Measurements from ENCODE around the gene CCSER2.

Gene CCSER2

DNA sequence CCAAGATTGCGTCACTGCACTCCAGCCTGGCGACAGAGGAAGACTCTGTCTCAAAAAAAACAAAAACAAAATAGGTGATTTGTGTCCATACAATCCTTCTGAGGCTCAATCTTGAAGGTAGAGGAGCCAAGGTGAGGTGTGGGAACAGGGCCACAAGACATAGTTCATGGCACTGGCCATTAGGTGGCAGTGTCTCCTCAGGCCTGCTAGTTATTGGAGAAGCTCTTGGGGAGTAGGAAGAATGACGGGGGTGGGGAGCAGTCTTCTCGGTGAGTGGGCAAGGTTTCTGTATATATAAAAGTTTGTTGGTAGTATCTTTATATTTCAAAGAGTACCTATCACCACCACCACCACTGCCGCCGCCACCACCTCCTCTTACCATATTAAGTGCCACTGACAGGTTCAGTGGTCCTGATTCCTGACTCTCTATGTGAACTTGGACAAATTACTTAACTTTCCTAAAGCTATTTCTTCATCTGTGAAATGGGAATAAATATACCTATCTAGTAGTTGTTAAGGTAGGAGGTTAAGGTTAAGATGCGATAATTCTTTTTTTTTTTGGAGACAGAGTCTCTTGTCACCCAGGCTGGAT, 24.0 kb downstream of the CCSER2 start:
- peak; percentile 4 for DNase-seq

DNA sequence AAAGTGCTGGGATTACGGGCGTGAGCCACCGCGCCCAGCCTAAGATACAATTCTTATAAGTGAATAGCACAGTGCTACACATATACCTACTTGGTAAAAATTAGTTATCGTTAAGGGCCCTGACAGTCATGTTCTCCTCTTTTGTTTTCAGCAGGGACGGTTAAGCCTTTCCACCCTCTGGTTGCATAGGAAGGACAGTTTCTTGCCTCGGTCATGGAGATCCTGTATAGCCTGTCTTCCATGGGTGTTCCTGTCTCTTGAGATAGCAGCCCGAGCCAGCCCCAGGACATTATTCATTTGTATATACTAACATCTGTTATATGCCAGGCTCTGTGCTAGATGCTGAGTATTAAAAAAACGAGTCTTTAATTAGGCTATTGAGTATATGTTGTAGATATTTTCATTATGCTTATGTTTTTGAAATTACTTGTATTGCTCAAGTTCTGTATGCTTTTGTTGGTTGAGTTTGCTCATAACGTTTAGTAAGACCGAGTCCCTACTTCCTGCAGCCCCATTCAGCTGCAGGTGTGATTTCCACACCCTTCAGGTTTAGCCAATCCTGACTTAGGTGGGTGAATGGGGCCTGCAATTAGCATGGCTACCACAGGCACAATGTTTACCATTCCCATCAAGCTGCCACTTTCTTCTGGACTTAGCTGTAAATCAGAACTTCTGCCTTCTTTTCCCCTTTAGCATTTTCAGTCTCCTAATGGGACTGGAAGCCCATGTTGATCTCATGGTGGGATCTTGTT, 24.8 kb downstream of the CCSER2 start:
- DNase-seq = no peak

DNA sequence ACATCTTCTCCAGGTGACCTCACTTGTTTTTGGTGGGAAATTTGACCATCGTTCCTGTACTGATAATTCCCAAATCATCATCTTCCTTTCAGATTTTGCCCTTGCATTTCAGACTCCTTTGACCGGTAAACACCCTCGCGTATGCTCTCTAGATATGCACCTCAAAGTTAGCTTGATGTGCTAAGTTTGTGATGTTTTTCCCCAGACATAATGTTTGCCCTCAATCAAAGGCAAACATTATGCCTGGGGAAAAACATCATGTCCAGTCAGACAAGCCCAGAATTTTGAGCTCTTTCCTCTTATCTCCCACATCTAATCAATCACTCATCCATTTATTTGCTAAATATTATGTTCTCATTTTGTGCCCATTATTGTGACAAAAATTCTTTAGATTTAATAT, 26.2 kb downstream of the CCSER2 start:
- no peak for DNase-seq

GRCh38 chr10:84355106-84355505, 26.7 kb downstream of the CCSER2 start:
- DNase-seq = no peak

- no peak for DNase-seq
These were observed 28.5 kb downstream of the CCSER2 start for GRCh38 chr10:84356928-84357327.

DNA sequence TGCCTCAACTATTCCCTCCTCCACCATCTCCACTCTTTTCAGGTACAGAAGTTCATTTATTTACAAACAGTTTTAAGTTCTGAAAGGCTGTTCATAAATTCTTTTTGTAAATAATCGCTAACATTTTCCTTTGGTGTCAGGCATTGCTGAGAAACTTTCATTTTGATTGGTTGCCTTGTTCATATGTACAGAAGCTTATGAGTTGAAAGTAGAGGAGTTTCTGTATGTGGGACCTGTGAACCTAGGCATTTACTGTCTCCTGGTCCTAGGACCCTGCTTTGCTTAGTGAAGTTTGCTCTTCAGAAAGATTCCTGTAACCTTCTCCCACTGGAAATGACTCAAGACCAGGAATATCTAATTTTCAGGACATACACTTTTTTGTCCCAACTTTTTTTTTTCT, 30.4 kb downstream of the CCSER2 start:
- no peak for DNase-seq

DNA sequence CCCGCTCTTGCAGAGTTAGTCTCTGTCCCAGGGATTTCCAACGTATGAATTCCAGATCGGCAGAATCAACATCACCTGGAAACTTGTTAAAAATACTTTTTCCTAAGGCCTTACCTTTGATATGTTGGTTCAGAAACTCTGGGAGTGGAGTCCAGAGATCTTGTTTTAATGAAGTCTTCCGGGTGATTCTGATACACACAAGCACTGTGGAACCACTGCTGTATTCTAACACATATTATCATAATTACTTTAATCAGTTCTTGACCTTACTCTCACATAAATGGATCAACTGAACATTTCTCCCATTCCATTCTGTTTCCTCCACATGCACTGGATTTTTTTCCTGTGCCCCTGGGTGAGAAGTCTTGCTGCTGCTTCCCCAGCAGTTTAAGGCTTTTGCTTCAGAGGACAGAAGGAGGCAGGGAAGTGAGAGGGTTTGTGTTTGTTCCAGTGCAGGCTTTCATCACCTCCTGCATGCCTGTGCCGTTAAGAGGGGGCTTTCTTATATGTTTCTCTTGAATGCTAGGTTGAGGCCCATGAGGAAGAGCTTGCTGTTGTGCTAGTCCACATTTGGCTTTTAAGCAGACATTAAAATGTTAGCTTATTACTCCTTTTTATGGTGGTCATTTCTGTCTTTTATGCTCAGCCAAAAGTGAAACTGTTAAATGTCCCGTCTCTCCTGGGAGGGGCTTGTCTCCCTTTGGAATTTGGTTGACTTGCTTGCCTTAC, 32.4 kb downstream of the CCSER2 start:
- DNase-seq = no peak

- no peak for DNase-seq
These were observed 37.0 kb downstream of the CCSER2 start for GRCh38 chr10:84365335-84365881.

GRCh38 chr10:84366041-84366440, 37.7 kb downstream of the CCSER2 start:
- DNase-seq = no peak

DNA sequence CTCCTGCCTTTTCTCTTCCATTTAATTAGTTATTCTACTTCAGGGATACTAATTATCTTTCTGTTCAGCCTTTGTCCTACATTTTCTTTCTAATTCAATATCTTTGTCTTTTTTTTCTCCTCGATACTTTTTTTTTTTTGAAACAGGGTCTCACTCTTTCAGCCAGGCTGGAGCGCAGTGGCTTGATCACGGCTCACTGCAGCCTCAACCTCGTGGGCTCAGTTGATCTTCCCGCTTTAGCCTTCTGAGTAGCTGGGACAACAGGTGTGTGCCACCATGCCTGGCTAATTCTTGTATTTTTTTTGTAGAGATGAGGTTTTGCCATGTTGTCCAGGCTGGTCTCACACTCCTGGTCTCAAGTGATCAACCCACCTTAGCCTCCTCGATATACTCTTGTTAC, 38.9 kb downstream of the CCSER2 start:
- DNase-seq = no peak

GRCh38 chr10:84368828-84369227, 40.4 kb downstream of the CCSER2 start:
- no peak for DNase-seq

GRCh38 chr10:84370283-84370682, 41.9 kb downstream of the CCSER2 start:
- DNase-seq = no peak

GRCh38 chr10:84371944-84372343, 43.6 kb downstream of the CCSER2 start:
- no peak for DNase-seq

GRCh38 chr10:84373000-84373399, 44.6 kb downstream of the CCSER2 start:
- DNase-seq = no peak

- DNase-seq = no peak
These were observed 46.1 kb downstream of the CCSER2 start for GRCh38 chr10:84374455-84374854.

- DNase-seq = peak; percentile 35
These were observed 46.6 kb downstream of the CCSER2 start for GRCh38 chr10:84375011-84375410.

DNA sequence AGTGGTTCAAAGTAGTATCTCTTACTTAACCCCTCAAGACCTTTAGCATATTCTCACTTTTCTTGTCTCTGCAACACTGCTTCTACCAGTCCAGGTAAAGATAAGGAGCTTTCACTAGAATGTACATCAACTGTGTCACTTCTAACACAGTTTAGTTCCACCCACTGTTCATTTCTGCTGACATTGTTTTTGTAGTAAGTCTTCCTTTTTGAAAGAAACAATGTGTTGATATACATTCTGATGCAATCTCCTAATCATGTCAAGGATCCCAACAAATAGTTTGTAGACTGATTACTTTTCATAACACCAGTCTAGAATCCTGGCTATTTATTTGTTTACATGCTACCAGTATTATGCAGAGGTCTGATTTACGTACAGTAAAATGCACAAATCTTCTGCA, 47.5 kb downstream of the CCSER2 start:
- DNase-seq = no peak

DNA sequence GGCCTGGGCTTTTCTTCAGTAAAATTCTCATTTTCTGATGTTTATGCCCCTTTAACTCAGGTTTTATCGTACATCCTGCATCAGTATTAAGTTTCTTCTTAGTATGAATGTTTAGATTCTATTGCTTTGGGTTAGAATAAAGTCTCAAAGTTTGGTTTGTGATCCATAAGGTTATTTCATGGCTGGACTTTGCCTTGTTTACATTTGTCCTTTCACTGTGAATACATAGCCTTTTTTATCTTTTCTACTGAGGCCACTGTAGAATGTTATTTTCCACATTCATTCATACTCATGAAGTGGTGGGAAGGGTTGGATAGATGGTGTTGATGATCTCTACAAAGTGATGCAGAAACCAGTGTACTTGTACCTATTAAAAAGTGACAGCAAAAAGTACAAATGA, 59.8 kb downstream of the CCSER2 start:
- DNase-seq = no peak

GRCh38 chr10:84390364-84390763, 62.0 kb downstream of the CCSER2 start:
- DNase-seq = no peak

- DNase-seq = no peak
These were observed 62.9 kb downstream of the CCSER2 start for GRCh38 chr10:84391326-84391725.

DNA sequence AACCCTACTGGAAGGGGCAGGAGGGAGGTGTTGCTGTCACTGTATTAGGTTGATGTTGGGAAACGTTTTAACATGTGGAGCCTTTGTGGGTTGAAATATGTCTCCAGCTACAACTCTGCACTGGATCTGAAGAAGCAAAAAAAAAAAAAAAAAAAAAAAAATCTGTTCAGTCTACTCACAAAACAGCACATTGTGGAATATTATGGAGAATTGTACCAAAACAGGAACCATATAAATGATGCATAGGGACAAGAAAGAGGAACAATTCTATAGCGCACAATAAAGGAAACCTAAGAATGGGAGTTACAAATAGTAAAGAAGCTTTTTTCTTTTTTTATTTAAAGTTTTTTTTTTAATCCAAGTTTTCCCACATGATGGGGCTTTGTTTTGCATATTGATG, 63.8 kb downstream of the CCSER2 start:
- no peak for DNase-seq

GRCh38 chr10:84395581-84395980, 67.2 kb downstream of the CCSER2 start:
- no peak for DNase-seq

DNA sequence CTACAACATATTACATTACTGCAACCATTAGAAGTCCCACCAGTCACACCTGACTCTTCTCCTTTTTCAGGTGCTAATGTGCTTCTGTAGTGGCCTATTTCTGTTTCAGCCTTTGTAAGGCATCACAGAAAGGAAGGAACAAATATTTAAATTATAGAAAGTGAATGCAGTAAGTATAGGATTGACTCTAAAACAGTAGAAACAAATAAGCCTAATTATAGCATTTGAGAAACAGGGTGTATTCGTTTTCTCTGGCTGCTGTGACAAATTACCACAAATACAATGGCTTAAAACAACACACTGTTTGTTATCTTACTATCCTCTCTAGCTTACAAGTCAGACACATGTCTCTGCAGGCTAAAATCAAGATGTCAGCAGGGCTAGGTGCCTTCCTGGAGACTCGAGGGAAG, 69.4 kb downstream of the CCSER2 start:
- DNase-seq = no peak

DNA sequence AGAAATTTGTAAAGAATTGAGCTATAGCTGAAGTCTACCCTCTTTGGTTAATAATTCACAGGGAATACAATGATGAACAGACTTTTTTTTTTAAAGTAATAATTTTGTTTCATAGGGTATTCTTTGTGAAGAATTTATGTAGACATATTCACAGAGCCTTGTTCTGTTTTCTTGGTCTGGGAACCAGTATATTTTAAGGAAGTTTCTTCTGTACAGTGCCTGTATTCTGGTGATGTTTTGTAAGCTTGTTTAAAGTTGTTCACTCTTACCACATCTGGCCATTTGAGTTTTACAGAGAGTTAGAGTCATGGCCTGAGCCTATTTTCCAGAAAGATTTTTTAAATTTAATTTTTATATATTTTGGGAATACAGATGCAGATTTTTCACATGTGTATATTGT, 70.3 kb downstream of the CCSER2 start:
- DNase-seq = no peak

Measured in NCI-H1092 treated with DMSO at 0.1 percent for 48 hours (cell line).